HG03521 (cell line): ENCODE results near the gene WFDC10B.
"Not testable (repeated sequence)": the region's sequence is repeated elsewhere in the genome, so short reads cannot be mapped to it uniquely, and the experiment has no call there.

Source experiments
- ATAC-seq: cut with Tn5 transposase; IDR thresholded peaks from one replicate; pipeline ENCODE4 v1.9.1; 2021; ENCODE audit warnings: mild to moderate bottlenecking, moderate library complexity; ENCODE audit not compliant: unreplicated experiment

Gene WFDC10B

GRCh38 chr20:45649312-45649863, 55.4 kb downstream of the WFDC10B start:
- no peak for ATAC-seq

- no peak for ATAC-seq
Measured at GRCh38 chr20:45647441-45648050, 57.3 kb downstream of the WFDC10B start.

DNA sequence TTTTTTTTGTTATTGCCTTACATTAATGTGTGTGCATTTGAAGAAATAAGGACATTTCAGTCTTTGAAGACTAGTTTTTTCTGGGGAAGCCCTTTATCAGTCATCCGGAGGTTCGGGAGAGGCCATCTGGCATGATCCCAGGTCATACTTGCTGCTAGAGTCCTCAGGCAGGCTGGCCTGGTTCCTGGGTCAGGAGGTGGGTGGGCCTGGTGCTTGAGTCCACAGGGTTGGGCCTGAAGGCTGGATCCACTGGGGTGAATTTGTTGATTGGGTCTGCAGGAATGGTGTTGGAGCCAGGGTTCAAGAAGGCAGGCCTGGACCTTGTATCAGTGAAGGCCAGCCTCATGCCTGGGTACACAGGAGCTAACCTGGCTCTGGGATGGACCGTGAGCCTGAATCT, 57.9 kb downstream of the WFDC10B start:
- ATAC-seq, result no peak

DNA sequence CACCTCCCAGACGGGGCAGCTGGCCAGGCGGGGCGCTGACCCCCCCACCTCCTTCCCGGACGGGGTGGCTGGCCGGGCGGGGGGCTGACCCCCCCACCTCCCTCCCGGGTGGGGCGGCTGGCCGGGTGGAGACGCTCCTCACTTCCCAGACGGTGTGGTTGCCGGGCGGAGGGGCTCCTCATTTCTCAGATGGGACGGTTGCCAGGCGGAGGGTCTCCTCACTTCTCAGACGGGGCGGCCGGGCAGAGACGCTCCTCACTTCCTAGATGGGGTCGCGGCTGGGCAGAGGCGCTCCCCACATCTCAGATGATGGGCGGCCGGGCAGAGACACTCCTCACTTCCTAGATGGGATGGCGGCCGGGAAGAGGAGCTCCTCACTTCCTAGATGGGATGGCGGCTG, 59.0 kb downstream of the WFDC10B start:
- ATAC-seq, result not testable (repeated sequence)

GRCh38 chr20:45641076-45641475, 63.7 kb downstream of the WFDC10B start:
- ATAC-seq, result not testable (repeated sequence)

DNA sequence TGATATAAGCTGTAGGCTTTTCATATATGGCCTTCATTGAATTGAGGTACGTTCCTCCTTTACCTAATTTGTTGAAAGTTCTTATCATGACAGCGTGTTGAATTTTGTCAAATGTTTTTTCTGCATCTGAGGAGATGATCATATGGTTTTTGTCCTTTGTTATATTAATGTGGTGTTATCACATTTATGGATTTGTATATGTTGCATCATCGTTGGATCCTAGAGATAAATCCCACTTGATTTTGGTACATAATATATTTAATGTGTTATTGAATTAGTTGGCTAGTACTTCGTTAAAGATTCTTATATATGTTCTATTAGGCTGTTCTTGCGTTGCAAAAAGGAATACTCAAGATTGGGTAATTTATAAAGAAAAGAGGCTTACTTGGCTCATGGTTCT, 65.1 kb downstream of the WFDC10B start:
- ATAC-seq, result no peak

- ATAC-seq, result no peak
Measured at GRCh38 chr20:45636513-45636912, 68.3 kb downstream of the WFDC10B start.
